ENCODE results near the gene IL1R2. TPM values are rescaled to one million over a fixed set of nuclear protein-coding genes. Genes with fewer than 3 reads are reported as not detected.

IL1R2 gene, protein sequence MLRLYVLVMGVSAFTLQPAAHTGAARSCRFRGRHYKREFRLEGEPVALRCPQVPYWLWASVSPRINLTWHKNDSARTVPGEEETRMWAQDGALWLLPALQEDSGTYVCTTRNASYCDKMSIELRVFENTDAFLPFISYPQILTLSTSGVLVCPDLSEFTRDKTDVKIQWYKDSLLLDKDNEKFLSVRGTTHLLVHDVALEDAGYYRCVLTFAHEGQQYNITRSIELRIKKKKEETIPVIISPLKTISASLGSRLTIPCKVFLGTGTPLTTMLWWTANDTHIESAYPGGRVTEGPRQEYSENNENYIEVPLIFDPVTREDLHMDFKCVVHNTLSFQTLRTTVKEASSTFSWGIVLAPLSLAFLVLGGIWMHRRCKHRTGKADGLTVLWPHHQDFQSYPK
- 3.9 and 6.6 TPM in 2 replicates for total RNA-seq (2014; rRNA removed; shearing (Covaris generic))

DNA sequence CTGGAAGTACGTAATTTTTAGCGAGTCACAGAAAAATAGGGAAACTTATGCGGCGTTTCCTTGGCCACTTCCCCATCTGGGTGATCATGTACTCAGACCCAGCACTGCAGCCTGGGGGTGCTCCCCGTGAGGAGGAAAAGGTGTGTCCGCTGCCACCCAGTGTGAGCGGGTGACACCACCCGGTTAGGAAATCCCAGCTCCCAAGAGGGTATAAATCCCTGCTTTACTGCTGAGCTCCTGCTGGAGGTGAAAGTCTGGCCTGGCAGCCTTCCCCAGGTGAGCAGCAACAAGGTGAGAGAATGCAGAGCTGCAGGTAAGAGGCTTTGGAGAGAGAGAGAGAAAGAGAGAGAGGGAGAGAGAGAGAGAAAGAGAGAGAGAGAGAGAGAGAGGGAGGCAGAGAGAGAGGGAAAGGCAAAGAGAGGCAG, at the start of gene IL1R2:
Gene IL1R2, plus strand, starts transcription at position 240 of the 425 bp plus-strand sequence. CDS start 16,616 bp downstream, outside the sequence.
- DNase-seq (ENCODE audit: low spot score), result peak; percentile 27

DNA sequence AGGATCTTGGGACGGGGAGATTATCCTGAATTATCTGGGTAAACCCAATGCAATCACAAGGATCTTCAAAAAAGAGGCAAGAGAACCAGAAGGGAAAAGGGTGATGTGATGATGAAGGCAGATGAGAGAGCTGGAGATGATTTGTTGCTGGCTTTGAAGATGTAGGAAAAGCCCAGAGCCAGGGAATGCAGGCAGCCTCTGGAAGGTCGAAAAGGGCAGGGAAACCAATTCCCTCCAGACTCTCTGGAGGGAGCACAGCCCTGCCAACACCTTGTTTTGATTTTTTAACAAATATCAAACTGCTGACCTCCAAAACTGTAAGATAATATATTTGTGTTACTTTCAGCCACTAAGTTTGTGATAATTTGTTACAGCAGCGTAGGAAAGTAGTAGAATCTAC, 48.9 kb upstream of the IL1R2 start:
- no peak for DNase-seq (ENCODE audit: low spot score)

DNA sequence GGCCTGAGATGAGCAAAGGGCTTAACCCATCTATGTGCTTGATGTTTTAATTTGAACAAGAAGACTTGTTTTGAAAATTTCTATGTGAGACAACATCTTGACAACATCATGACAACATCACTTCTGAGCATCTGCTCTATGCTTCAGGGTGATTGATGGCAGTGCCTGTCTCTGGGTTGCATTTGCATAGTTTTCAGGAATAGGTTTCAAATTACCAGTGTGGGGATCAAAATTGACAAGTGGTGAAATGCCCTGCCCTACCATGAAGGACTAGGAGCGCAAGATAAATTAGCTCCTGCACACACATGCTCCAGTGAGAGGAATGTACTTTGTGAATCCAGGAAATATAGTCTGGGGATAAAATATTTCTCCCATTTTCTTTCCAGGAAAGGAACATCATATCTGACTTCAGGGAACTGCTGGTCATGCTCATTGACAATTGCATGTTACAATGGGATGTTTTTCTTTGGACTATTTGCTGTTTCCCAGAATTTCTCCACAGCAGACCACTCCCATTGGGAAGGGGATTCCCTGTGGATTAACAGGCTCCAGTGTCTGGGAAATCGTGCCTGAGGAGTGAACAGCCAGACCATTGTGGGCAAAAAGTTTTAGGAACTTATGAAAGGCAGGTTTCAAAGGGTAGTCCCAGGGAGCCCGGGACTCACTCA, 45.3 kb upstream of the IL1R2 start:
- DNase-seq (ENCODE audit: low spot score), result no peak

DNA sequence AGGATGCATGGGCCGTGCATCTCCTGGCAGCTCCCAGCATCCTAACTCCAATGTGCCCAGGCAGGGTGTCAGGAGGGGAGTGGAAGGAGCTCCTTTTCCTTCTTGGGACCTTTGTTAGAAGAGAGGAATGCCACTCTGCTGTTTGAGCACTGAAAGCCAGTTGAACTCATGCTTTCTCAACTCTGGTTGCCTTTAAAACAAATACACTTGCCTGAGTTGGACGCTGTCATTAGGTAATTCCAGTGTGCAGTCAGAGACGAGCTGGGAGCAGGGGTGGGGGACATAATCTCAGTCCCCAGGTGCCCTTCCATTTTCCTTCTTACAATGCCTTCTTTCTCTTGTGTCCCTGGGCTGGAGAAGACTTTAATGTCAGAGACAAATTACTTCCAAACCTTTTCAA, 44.4 kb upstream of the IL1R2 start:
- DNase-seq (ENCODE audit: low spot score), result no peak

DNA sequence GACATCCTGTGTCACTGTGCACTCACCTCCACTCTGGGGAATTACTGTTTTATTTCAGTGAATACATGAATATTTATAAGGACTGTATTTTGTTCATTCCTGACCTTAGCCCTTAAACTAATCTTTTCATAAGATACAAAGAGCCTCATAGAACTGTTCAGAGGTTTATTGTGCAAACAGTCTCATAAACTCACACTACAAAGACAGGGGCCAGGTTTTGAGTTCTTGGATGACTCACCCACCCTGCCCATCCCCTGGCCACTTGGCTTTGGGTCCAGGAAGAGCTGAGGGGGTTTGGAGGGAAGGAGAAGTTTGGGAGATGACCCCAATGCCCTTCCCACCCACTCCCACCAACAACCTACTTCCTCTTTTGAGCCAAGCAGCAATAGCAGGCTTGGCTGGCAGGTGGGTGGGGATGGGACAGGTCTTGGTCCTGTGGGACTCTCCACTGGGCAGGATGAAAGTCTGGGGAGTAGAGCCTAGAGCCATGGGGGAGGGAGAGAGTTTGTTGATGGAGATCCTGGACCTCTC, 43.1 kb upstream of the IL1R2 start:
- DNase-seq (ENCODE audit: low spot score), result no peak

DNA sequence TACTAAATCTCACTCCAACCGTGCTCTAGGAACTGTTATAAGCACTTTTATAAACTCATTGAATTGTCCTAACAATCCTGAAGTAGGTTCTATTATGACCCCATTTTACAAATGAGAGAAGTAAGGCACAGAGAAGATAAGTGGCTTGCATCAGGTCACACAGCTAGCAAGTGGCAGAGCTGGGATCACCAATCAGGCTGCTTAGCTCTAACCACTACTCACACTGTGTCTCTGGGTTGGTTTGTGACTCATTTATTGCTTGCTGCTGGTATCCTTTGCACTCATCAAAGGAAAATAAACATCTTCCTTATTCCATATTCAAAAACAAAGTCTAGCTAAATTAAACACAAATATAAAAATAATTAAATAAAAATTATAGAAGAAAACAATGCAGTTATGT, 42.5 kb upstream of the IL1R2 start:
- no peak for DNase-seq (ENCODE audit: low spot score)

DNA sequence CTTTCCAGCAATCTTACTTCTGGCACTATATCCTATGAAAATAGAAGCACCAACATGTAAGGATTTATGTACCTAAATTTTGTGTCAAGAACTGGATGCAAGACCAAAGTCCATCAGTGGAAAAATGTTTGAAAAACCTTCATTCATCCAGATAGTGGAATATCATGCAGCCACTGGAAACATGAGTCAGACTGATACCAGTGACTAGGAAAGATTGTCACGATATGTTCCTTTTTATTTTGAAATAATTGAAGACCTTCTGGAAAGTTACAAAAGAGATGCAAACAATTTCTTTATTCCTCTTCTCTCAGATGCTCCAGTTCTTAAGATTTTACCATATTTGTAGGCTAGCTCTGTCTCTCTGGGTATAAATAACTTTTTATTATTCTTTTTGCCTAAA, 40.5 kb upstream of the IL1R2 start:
- DNase-seq (ENCODE audit: low spot score), result no peak

DNA sequence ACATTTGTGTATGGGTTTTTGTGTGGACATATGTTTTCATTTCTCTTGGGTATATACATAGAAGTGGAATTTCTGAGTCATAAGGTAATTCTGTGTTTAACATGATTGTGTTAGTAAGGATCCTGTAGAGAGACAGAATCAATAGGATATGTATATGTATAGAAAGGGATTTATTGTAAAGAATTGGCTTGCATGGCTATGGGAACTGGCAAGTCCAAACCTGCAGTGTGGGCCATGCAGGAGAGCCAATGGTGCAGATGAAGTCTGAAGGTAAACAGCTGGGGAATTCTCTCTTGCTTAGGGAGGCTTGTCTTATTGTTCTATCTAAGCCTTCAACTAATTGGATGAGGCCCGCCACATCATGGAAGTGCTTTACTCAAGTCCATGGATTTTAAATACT, 39.2 kb upstream of the IL1R2 start:
- DNase-seq (ENCODE audit: low spot score), result no peak

DNA sequence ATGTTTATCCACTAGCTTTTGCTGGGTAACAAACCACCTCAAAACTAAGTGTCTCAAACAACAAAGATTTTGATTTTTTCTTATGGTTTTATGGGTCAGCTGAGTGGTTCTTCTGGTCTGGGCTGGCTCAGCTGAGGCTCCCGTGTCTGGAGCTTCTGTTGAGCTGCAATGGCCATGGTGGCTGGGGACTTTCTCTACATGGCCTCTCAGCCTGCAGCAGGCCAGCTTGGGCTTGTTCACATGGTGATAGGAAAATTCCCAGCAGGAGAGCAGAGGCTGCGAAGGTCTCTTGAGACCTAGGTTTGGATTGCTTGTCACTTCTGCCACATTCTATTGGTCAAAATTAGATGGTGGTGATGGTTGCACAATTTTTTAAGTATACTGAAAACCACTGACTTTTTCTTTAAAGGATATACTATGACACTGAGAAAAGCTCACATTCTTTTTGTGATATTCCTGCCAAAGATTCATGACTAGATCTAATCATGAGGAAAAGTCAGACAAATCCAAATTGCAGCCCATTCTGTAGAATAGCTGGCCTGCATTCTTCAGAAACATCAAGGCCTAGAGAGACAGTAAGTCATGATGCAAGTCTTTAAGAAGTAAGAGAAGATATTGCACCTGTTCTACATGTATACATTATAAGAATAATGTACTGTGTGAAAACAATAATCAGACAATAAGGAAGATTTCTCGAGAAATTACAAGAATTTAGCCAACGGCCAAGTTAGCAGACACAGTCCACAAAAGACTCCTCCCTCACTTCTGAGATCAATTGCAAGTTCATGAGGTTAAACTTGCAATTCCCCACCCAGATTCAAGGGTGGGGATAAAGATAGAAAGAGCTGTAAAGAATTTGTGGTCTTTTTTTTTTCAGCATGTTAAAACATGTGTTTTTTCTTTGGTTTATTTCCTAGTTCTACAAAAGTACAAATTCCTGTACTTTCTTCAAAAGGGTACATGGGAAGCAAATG, 35.0 kb upstream of the IL1R2 start:
- DNase-seq (ENCODE audit: low spot score), result no peak

DNA sequence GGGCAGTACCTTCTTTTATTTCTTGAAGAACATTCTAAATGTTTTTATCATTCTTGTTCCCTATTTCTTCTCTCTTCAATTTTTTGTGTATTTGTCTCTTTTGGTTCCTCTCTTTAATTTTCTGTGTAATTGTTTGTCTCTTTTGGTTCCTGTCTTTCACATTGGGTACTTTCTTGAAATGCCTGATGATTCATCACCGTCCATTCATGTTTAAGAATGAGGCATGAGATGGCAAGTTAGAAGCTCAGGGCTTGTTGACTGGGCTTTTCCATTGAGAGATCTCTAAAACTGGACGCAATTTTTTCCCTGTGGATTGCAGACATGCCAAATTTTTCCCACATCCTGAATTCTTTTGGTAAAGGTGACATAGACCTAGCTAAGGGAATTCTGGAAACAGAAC, 33.7 kb upstream of the IL1R2 start:
- no peak for DNase-seq (ENCODE audit: low spot score)

DNA sequence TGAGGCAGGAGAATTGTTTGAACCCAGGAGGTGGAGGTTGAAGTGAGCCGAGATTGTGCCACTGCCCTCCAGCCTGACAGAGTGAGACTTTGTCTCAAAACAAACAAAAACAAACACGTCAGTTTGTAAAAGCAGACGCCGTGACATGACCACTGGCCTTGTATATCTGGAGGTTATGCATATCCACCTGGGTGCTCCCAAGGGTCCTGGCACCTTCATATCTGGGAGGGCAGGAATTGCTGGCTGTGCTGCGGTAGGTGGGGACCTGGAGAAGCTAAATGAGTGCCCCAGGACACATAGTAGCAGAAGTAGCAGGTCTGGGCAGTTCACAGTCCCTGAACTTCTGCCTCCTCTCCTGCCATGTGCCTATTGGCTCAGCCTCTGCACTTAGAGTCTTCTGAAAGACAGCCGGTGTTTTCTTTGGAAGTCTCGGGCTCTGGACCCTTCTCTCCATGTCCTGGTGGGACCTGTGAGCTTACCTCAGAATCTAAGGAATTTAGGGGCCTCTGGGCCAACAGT, 30.9 kb upstream of the IL1R2 start:
- no peak for DNase-seq (ENCODE audit: low spot score)

DNA sequence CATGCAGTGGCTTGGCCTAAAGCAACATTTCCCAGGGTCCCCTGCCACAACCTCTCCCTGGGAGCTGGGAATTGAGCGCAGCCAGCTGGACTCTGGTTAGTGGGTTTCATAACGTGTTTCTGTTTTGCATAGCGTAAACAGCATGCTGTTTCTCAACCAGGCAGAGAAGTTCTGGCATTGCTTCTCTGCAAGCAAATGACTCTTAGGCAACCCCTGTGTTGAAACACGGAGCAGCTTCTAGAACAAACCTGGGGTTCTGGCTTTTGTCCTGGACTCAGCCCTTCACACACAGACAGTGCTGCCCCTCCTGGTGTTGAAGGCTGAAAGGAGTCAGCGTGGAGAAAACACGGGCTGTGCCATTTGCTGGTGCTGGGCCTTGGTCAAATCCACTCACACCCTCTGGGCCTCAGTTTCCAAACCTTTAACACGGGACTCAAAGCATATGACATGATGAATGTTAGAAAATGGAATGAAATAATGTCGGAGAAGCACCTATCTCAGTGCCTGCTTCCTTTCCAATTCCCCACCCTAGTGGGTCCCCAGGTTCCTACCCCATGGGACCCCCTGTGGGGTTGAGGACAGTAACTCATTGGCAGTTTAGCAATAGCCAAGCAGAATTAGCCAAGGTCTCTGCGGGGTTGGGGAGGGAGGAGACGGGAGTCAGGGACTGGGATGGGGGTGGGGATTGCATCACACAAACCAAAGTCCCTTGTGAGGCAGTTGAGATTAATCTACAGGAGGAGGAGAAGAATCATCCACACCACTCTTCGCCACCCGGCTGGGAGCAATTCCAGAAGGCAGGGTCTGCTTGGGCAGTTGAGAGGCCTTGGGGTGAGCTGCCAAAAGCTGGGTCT, 30.2 kb upstream of the IL1R2 start:
- no peak for DNase-seq (ENCODE audit: low spot score)

DNA sequence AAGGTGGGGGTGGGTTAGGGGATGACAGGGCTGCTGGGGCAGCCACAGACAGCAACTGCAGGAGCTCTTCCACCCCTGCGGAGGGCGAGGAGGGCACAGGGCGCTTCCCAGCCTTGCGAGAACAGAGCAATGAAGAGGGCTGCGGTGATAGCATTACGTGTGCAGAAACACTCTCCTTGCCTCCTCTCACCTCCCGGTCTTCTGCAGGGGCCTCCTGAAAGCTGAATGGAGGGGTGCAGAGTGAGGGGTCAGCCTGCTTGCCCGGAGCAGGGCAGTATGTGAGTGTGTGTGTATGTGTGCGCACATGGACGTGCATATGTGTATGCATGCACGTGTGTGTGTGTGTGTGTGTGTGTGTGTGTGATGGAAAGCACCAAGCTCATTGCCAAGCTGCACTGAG, 29.5 kb upstream of the IL1R2 start:
- DNase-seq (ENCODE audit: low spot score), result no peak

DNA sequence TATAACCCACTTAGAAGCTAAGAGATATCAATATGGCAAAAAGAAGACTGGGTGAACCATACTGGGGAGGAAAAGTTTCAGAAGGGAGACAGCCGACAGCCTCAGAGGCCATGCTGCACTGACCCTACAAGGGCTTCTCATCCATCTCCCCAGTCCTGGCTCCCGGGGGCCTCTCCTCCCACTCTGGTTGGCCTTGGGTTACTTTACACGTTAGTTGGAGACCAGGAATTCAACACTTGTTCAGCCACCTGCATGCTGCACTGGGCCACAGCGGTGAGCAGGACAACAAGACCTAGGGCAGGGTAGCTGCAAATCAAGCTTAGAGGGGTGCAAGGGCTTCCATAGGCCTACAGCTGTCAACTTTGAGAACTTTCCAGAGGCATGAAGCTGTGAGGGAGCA, 28.6 kb upstream of the IL1R2 start:
- DNase-seq (ENCODE audit: low spot score), result no peak

DNA sequence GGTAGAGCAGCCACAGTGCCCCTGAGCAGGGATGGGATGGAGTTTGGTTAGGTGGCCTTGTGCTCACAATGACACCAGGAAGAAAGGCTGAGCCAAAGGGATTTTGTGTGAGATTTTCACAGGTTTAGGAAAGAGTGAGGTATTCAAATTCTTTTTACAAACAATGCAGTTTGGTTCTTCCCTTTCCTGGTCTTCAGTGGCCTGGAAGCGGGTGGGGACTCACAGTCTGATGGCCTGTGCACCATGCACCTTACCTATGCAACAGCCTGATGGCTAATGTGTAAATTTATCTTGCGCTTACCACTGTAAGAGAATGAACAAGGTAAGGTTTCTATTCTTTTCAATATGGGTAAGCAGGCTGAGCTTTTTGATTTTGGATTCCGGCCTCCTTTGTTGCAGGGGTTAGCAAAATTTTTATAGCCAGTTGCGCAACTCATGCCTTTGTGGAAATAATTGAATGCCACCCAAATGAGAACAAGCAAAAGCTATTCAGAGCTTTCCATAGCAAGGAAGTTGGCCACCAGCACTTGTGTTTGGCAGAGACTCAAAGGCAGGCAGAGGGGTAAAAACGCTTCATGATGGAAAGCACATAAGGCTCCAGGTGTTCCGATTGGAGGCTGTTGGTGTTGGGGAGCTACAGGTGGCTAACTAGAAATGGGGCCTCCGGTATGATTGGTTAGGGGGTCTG, 23.8 kb upstream of the IL1R2 start:
- no peak for DNase-seq (ENCODE audit: low spot score)

DNA sequence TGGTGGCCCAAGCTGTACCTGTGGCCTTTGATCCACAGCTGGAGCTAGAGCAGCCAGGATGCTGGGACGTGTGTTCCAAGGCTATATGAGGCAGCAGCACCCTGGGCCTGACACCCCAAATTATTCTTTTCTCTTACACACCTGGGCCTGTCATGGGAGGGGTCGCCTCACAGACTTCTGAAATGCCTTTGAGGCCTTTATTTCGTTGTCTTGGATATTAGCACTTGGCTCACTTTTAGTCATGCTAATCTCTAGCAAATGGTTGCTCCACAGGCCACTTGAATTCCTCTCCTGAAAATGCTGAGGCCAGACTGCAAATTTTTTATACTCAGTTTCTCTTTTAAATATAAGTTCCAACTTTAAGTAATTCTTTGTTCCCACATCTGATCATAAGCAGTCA, 22.0 kb upstream of the IL1R2 start:
- DNase-seq (ENCODE audit: low spot score), result no peak

DNA sequence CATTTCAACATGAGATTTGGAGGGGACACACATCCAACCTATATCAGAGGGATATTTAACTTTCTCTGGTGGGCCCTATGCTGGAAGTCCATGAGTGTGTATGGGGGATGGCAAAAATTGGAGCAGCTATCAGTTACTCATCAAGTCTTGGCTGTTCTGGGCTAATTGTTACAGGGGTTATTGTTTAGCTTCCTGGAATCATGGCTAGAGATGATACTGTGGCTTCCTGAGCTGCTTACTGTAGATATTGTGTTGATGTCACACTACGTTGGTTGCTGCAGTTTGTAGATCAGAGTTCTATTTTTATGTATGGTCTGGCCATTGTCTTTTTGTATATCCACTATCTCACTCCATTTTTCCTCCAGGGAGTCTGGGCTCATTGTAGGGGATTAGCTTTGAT, 20.9 kb upstream of the IL1R2 start:
- no peak for DNase-seq (ENCODE audit: low spot score)

DNA sequence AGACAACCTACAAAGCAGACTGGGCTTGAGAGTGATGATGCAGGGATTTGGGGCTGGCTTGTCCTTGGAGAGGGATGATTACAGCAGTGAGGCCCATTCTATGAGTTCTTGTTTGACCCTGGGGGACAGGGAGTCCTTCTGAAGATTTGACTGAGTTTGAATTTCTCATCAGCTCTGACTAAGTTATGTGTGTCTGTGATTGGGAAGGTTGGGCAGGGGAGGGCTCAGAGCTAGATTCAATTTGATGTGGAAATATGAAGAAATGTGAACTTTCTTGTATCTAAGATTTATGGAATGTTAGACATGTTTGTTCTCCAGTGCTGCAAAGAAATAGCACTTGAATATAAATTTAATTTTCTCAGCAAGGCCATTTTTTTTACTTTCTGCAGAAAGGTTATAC, 19.9 kb upstream of the IL1R2 start:
- DNase-seq (ENCODE audit: low spot score), result no peak

DNA sequence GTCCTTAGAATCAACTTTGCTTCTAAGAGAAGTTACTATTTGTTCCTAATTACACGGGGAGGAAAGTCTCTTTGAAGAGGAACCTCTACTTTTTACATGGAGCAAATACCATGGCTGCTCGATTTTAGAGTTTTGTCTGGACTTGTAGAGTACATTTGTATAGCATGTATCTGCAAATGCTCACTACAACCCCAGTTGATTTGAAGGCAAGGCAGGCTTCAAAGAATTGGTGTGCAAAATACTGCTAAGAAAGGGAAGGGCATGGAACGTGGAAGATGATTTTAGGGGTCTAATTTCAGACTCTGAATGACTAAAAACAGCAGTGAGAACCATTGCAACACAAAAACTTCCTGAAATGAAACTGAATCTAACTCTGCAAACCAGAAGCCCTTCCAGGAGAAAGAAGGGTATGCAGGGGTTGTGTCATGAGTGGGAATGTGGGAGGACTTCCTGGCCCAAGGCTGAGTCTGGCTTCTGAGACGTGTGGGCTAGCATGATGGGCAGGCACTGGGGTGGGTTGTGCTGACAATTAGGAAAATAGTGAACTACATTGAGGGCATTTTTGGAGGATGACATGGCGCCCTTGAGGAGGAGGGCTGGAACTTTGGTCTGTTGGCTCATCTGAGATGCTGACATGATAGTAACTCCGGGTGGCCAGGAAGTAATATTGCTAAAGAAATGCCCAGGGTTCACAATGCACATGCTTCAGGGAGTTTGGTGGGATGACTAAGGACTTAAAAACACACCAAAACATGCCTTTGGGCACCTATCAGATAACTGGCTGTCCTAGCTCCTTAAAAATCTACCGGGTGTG, 18.9 kb upstream of the IL1R2 start:
- no peak for DNase-seq (ENCODE audit: low spot score)

Measured in HT-29 (cell line).